ENCODE data around the gene IQCF6.
"Not testable (repeated sequence)": the region's sequence is repeated elsewhere in the genome, so short reads cannot be mapped to it uniquely, and the experiment has no call there.

The IQCF6 gene

GRCh38 chr3:51779137-51779536 is at the start of gene IQCF6:
IQCF6 (minus strand) TSS chr3:51779237; CDS start chr3:51779224, 13 bp downstream.
- no peak for DNase-seq (ENCODE audit: low spot score)

GRCh38 chr3:51828297-51828696 is 49.3 kb upstream of the IQCF6 start:
- DNase-seq (ENCODE audit: low spot score): no peak

GRCh38 chr3:51819709-51820406 is 40.8 kb upstream of the IQCF6 start:
- peak; percentile 6 for DNase-seq (ENCODE audit: low spot score)

GRCh38 chr3:51819151-51819550 is 40.1 kb upstream of the IQCF6 start:
- DNase-seq (ENCODE audit: low spot score): no peak

GRCh38 chr3:51817375-51817774 is 38.3 kb upstream of the IQCF6 start:
- no peak for DNase-seq (ENCODE audit: low spot score)

GRCh38 chr3:51816723-51817122 is 37.7 kb upstream of the IQCF6 start:
- DNase-seq (ENCODE audit: low spot score): no peak

- no peak for DNase-seq (ENCODE audit: low spot score)
These were observed 36.6 kb upstream of the IQCF6 start for GRCh38 chr3:51815614-51816013.

GRCh38 chr3:51814034-51814433 is 35.0 kb upstream of the IQCF6 start:
- no peak for DNase-seq (ENCODE audit: low spot score)

- no peak for DNase-seq (ENCODE audit: low spot score)
These were observed 34.5 kb upstream of the IQCF6 start for GRCh38 chr3:51813539-51813938.

GRCh38 chr3:51808934-51809333 is 29.9 kb upstream of the IQCF6 start:
- no peak for DNase-seq (ENCODE audit: low spot score)

- DNase-seq (ENCODE audit: low spot score): no peak
These were observed 23.2 kb upstream of the IQCF6 start for GRCh38 chr3:51802106-51802703.

GRCh38 chr3:51800750-51801125 is 21.7 kb upstream of the IQCF6 start:
- no peak for DNase-seq (ENCODE audit: low spot score)

GRCh38 chr3:51799879-51800749 is 21.1 kb upstream of the IQCF6 start:
- DNase-seq (ENCODE audit: low spot score): peak; percentile 61

GRCh38 chr3:51798411-51798963 is 19.4 kb upstream of the IQCF6 start:
- no peak for DNase-seq (ENCODE audit: low spot score)

- DNase-seq (ENCODE audit: low spot score): no peak
These were observed 17.8 kb upstream of the IQCF6 start for GRCh38 chr3:51796854-51797253.

GRCh38 chr3:51794206-51794605 is 15.2 kb upstream of the IQCF6 start:
- no peak for DNase-seq (ENCODE audit: low spot score)

- no peak for DNase-seq (ENCODE audit: low spot score)
These were observed 13.2 kb upstream of the IQCF6 start for GRCh38 chr3:51792206-51792605.

- DNase-seq (ENCODE audit: low spot score): no peak
These were observed 10.4 kb upstream of the IQCF6 start for GRCh38 chr3:51789437-51789836.

- not testable (repeated sequence) for DNase-seq (ENCODE audit: low spot score)
These were observed 8.5 kb upstream of the IQCF6 start for GRCh38 chr3:51787576-51787975.

GRCh38 chr3:51786267-51786666 is 7.2 kb upstream of the IQCF6 start:
- DNase-seq (ENCODE audit: low spot score): no peak

- DNase-seq (ENCODE audit: low spot score): no peak
These were observed 483 bp downstream of the IQCF6 start for GRCh38 chr3:51778554-51778953.

- DNase-seq (ENCODE audit: low spot score): no peak
These were observed 1.1 kb downstream of the IQCF6 start for GRCh38 chr3:51777985-51778384.
